Type B pancreatic cell (in vitro differentiated cells): ENCODE results near the gene IL12RB1. TPM values are rescaled to one million over a fixed set of nuclear protein-coding genes. Genes with fewer than 3 reads are reported as not detected.

ENCODE experiments used
- DNase-seq: peaks from one replicate; pipeline ENCODE4 v3.0.0; 2021; ENCODE audit warnings: mixed read lengths; ENCODE audit not compliant: unreplicated experiment; ENCODE audit errors: extremely low spot score
- H3K27ac Mint-ChIP-seq: 2 replicates; pipeline ENCODE4 v1.8.0; 2021; ENCODE audit warnings: mild to moderate bottlenecking, mixed read lengths
- H3K27me3 Mint-ChIP-seq: 2 replicates; pipeline ENCODE4 v1.8.0; 2021; ENCODE audit warnings: mixed read lengths
- H3K36me3 Mint-ChIP-seq: 2 replicates; pipeline ENCODE4 v1.8.0; 2021; ENCODE audit warnings: mixed read lengths
- H3K4me1 Mint-ChIP-seq: one replicate; pipeline ENCODE4 v1.8.0; 2021; ENCODE audit warnings: mixed read lengths; ENCODE audit not compliant: unreplicated experiment
- H3K4me3 Mint-ChIP-seq: 2 replicates; pipeline ENCODE4 v1.8.0; 2021; ENCODE audit warnings: mild to moderate bottlenecking, mixed read lengths
- H3K9me3 Mint-ChIP-seq: 2 replicates; pipeline ENCODE4 v1.8.0; 2021; ENCODE audit warnings: mixed read lengths
- CTCF ChIP-seq: fragments of 200-600 bp; sonication (generic); conservative IDR thresholded peaks from 2 replicates; pipeline ENCODE4 v1.5.0; 2021; ENCODE audit warnings: antibody characterized with exemption, mild to moderate bottlenecking
- total RNA-seq: library from RNA; stranded (reverse); gene quantifications from 2 replicates; pipeline ENCODE4 v1.2.1, GENCODE V29; 2021; ENCODE audit warnings: low replicate concordance

IL12RB1 gene
- total RNA-seq, 1 donor from 2014 or later: not detected

- Mint-ChIP-seq H3K27ac (peak overlapping the region; percentile 79), H3K4me1 (peaks cover 12% of the 10 kb centered on the region), H3K4me3 (peak overlapping the region; percentile 82), H3K27me3 (peaks cover 36% of the 10 kb centered on the region), H3K9me3 (no peaks in the 10 kb centered on the region), H3K36me3 (no peaks in the 10 kb centered on the region)
- DNase-seq: no peak
- TF ChIP-seq CTCF: no peak
These were observed 18.0 kb upstream of the IL12RB1 start for GRCh38 chr19:18104793-18105131.

GRCh38 chr19:18102916-18103542, 16.3 kb upstream of the IL12RB1 start:
- no peaks in the 10 kb centered on the region for H3K9me3 Mint-ChIP-seq
- no peak overlapping the region for H3K27ac Mint-ChIP-seq
- peaks cover 38% of the 10 kb centered on the region for H3K27me3 Mint-ChIP-seq
- no peak for DNase-seq
- H3K4me1 Mint-ChIP-seq: peaks cover 6% of the 10 kb centered on the region
- no peak overlapping the region for H3K4me3 Mint-ChIP-seq
- H3K36me3 Mint-ChIP-seq: no peaks in the 10 kb centered on the region
- TF ChIP-seq CTCF: no peak

DNA sequence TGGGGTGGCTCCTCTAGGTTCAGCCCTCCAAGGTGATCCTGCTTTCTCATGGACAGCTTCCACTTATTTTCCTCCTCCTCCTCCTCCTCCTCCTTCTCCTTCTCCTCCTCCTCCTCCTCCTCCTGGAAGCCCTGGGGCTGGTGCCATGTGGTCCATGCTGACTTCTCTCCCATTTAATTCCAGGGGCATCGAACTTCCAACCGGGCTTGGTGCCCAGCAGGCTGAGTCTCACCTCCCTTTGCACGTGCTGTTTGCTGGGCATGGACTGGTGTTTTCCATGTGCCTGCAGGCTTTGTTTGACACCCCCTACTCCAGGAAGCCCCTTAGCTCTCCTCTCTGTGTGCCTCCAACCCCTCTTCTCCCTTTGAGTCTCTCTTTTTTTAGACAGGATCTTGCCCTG, 14.5 kb upstream of the IL12RB1 start:
- H3K4me3 Mint-ChIP-seq: no peak overlapping the region
- TF ChIP-seq CTCF: no peak
- no peaks in the 10 kb centered on the region for H3K36me3 Mint-ChIP-seq
- no peak for DNase-seq
- H3K27me3 Mint-ChIP-seq: peaks cover 45% of the 10 kb centered on the region
- H3K27ac Mint-ChIP-seq: no peak overlapping the region
- peaks cover 6% of the 10 kb centered on the region for H3K4me1 Mint-ChIP-seq
- no peaks in the 10 kb centered on the region for H3K9me3 Mint-ChIP-seq

- peaks cover 47% of the 10 kb centered on the region for H3K27me3 Mint-ChIP-seq
- DNase-seq: no peak
- no peak overlapping the region for H3K27ac Mint-ChIP-seq
- H3K36me3 Mint-ChIP-seq: no peaks in the 10 kb centered on the region
- no peaks in the 10 kb centered on the region for H3K9me3 Mint-ChIP-seq
- H3K4me1 Mint-ChIP-seq: peaks cover 6% of the 10 kb centered on the region
- no peak for TF ChIP-seq CTCF
- H3K4me3 Mint-ChIP-seq: no peak overlapping the region
These were observed 14.0 kb upstream of the IL12RB1 start for GRCh38 chr19:18100710-18101109.

DNA sequence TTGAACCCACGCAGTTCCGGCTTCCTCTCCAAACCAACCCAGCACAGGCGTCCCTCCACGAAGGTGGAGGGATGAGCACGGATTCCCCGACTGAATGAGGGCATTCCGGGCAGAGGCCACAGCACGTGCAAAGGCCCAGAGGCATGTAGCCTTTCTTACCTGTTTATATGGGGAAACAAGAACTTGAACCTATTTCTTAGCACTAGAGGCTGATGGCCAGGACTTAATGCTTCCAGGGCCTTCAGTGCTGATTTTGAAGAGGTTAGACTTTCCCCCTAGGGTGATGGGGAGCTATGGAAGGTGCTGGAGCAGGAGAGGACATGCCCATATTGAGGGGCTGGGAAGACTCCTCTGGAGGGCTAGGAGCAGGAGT, 12.9 kb upstream of the IL12RB1 start:
- Mint-ChIP-seq H3K27me3 (peaks cover 48% of the 10 kb centered on the region), H3K9me3 (no peaks in the 10 kb centered on the region), H3K4me1 (peaks cover 3% of the 10 kb centered on the region), H3K4me3 (no peak overlapping the region), H3K36me3 (no peaks in the 10 kb centered on the region), H3K27ac (peak overlapping the region; percentile 64)
- DNase-seq: no peak
- no peak for TF ChIP-seq CTCF
